ENCODE data around the gene OR2L5.

DNA sequence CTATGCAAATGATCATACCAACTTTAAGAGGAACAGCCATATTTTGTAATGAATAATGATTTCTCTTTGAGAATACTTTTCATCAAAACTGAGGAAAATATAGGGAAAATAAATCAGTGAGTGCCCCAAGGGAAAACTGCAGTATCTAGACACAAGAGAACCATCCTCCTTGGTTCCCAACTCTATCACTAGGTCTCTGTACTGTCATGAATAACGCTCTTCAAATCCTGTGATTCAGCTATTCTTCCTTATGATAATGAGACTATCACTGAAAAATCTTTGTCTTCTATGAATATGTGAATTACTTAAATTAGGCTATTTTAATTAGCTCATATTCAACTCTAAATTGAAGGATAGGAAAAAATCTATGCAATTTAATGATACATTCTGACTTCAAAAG lies 2.3 kb downstream of the OR2L5 start:
- TF ChIP-seq POLR2A (IDR thresholded peaks at IDR 0.05; ENCODE audit: low read depth, low read length) (no peak), POLR2AphosphoS5 (IDR thresholded peaks at IDR 0.05; ENCODE audit: low read depth, low read length) (no peak), TAF1 (IDR thresholded peaks at IDR 0.05; ENCODE audit: borderline replicate concordance, low read depth, low read length) (no peak)

All from GM12892 (cell line).